Activated CD8-positive, alpha-beta memory T cell treated with anti-CD3 and anti-CD28 coated beads for 1 hour (primary cell): ENCODE measurements around the gene OR6C65.

ENCODE experiments used
- DNase-seq, 2 donors: peaks; one replicate each; pipeline ENCODE4 v3.0.0-alpha.2; 2020; ENCODE audit warnings: low read depth in 1 of 2; ENCODE audit errors: extremely low read depth in 1 of 2

OR6C65 gene

GRCh38 chr12:55445357-55445756 lies 45.0 kb downstream of the OR6C65 start:
- DNase-seq: no peak

GRCh38 chr12:55446326-55446725 lies 46.0 kb downstream of the OR6C65 start:
- DNase-seq: no peak

GRCh38 chr12:55448825-55449224 lies 48.5 kb downstream of the OR6C65 start:
- no peak for DNase-seq
